Thoracic aorta (tissue), 2 donors: ENCODE results near the gene CRABP1. TPM values are rescaled to one million over a fixed set of nuclear protein-coding genes. Genes with fewer than 3 reads are reported as not detected.

Experiments
- ATAC-seq: fragments of 150-250 bp; one replicate; pipeline ENCODE4 v1.8.0; 2017; ENCODE audit warnings: low read depth; ENCODE audit not compliant: insufficient number of reproducible peaks, low FRiP score
- DNase-seq: peaks from one replicate; pipeline ENCODE4 v3.0.0-alpha.2; 2020; ENCODE audit warnings: low spot score
- H3K27ac ChIP-seq, 2 donors: fragments of 200-600 bp; sonication (generic); 1 replicate in 1 of 2; 2 replicates in 1 of 2; pipeline ENCODE4 v1.5.1; 2016; ENCODE audit warnings: mild to moderate bottlenecking in 2 of 2, moderate library complexity in 2 of 2
- H3K27me3 ChIP-seq: fragments of 200-600 bp; sonication (generic); replicated peaks from 2 replicates; pipeline ENCODE4 v1.6.0; 2016; ENCODE audit warnings: mild to moderate bottlenecking; ENCODE audit not compliant: insufficient read depth
- H3K36me3 ChIP-seq: fragments of 200-600 bp; sonication (generic); one replicate; pipeline ENCODE4 v1.5.1; 2016
- H3K4me1 ChIP-seq, 2 donors: fragments of 200-600 bp; sonication (generic); 1 replicate in 1 of 2; 2 replicates in 1 of 2; pipeline versions ENCODE4 v1.5.1 to v1.6.0; 2016; ENCODE audit warnings: low read depth in 2 of 2, mild to moderate bottlenecking in 1 of 2; ENCODE audit not compliant: control insufficient read depth in 1 of 2
- H3K4me3 ChIP-seq: fragments of 200-600 bp; sonication (generic); 2 replicates; pipeline ENCODE4 v1.5.1; 2016; ENCODE audit warnings: mild to moderate bottlenecking
- H3K9me3 ChIP-seq: fragments of 200-600 bp; sonication (generic); 2 replicates; pipeline ENCODE4 v1.5.1; 2016
- total RNA-seq, 2 donors: library from RNA; depleted of rRNA; stranded (reverse); fragments of >200 nt; gene quantifications; one replicate each; pipeline versions ENCODE4 v1.1.0 to v1.2.3, GENCODE V29; 2016
- TF ChIP-seq, protein P1 (sequence below): fragments of 200-600 bp; sonication (generic); IDR thresholded peaks from one replicate; pipeline ENCODE4 v1.5.1; 2019; ENCODE audit warnings: antibody characterized with exemption

Gene CRABP1
- total RNA-seq, 2 donors from 2014 or later, result 5.1 TPM; not detected in 1

DNA sequence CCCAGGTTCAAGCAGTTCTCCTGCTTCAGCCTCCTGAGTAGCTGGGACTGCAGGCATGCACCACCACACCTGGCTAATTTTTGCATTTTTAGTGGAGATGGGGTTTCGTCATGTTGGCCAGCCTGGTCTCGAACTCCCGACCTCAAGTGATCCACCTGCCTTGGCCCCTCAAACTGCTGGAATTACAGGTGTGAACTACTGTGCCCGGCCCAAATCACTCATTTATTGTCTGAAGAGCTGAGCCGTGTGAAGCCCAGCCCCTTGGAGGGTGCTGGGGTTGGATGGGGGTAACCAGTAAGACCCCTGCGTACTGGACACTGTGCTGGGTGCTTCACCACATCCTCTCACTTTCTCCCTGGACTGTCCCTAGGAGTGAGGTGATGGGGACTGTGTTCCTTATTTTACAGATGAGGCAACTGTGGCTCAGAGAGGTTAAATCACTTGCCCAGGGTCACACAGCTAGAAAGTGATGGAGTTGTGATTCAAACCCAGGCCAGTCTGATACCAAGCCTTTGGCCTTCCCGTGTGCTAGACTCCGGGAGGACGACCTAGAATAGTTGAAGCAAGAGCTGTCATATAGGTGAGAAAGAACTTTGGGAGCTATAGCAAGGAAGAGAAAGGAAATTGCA lies 56.1 kb downstream of the CRABP1 start:
- ATAC-seq (no peak), DNase-seq (no peak)
- TF ChIP-seq, protein P1, sequence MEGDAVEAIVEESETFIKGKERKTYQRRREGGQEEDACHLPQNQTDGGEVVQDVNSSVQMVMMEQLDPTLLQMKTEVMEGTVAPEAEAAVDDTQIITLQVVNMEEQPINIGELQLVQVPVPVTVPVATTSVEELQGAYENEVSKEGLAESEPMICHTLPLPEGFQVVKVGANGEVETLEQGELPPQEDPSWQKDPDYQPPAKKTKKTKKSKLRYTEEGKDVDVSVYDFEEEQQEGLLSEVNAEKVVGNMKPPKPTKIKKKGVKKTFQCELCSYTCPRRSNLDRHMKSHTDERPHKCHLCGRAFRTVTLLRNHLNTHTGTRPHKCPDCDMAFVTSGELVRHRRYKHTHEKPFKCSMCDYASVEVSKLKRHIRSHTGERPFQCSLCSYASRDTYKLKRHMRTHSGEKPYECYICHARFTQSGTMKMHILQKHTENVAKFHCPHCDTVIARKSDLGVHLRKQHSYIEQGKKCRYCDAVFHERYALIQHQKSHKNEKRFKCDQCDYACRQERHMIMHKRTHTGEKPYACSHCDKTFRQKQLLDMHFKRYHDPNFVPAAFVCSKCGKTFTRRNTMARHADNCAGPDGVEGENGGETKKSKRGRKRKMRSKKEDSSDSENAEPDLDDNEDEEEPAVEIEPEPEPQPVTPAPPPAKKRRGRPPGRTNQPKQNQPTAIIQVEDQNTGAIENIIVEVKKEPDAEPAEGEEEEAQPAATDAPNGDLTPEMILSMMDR, result no peak
- H3K36me3 ChIP-seq, result no peaks in the 10 kb centered on the region
- no peaks in the 10 kb centered on the region for H3K4me1 ChIP-seq
- no peak overlapping the region for H3K4me3 ChIP-seq
- no peaks in the 10 kb centered on the region for H3K9me3 ChIP-seq
- H3K27ac ChIP-seq, result no peak overlapping the region
- H3K27me3 ChIP-seq, result no peaks in the 10 kb centered on the region

DNA sequence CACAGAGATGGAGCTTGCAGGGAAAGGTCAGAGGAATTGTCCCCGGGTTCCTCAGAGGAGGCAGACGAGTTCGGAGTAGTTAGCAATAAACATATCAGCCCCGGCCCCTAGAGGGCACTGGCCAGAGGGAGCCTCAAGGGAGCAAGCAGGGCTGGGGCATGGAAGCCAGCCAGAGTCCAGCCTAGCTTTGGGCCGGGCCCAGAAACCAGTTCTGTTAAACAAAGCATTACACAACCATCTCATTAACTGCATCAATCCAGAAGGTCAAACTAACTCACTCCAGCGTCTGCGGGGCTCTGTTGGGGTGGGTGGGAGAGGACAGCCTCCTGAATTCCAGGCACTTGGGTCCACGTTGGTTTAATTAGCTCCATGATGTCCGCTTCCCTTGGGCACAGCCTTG lies 56.8 kb downstream of the CRABP1 start:
- H3K4me3 ChIP-seq, result no peak overlapping the region
- no peaks in the 10 kb centered on the region for H3K4me1 ChIP-seq
- ATAC-seq (no peak), DNase-seq (no peak)
- no peaks in the 10 kb centered on the region for H3K27me3 ChIP-seq
- H3K27ac ChIP-seq, result no peak overlapping the region
- no peaks in the 10 kb centered on the region for H3K9me3 ChIP-seq
- TF ChIP-seq, protein P1, result no peak
- no peaks in the 10 kb centered on the region for H3K36me3 ChIP-seq

DNA sequence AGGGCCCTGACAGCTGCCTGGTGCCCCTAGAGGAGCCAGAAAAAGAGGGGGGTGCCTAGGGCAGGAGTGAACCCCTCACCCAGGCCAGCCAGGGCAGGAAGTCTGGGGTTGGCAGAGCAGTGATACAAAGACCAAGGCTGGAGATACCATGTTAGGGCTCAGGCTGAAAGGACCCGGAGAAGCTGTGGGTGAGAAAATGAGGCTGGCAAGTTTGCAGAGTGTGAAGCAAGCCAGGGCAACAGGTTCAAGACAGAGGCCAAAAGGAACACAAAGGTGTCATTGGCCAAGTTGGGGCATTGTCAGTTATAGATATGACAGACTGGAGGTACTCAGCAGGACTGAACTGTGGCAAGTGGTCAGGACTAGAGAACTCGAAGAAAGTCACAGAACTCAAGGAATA lies 57.2 kb downstream of the CRABP1 start:
- Histone ChIP-seq H3K27me3 (no peaks in the 10 kb centered on the region), H3K4me1 (no peaks in the 10 kb centered on the region), H3K36me3 (no peaks in the 10 kb centered on the region), H3K27ac (no peak overlapping the region), H3K4me3 (no peak overlapping the region), H3K9me3 (no peaks in the 10 kb centered on the region)
- DNase-seq (no peak), ATAC-seq (no peak)
- TF ChIP-seq, protein P1, result no peak

Other genes starting within 250 kb of the CRABP1 start
- not detected for gene SH2D7, start 247.8 kb upstream of the CRABP1 start, total RNA-seq
- 1 to 10 TPM; 1.2 to 7.9 TPM for gene CIB2, start 208.9 kb upstream of the CRABP1 start, total RNA-seq
- 100 to 1,000 TPM in 1 of 2 donors, 10 to 100 TPM in 1; 50.9 to 138 TPM for gene IDH3A, start 191.0 kb upstream of the CRABP1 start, total RNA-seq
- gene ACSBG1, start 105.8 kb upstream of the CRABP1 start, total RNA-seq, result not detected
- 10 to 100 TPM; 27.2 to 28.9 TPM for gene DNAJA4, start 75.8 kb upstream of the CRABP1 start, total RNA-seq
- 10 to 100 TPM; 41.6 to 74.2 TPM for gene SKIC8, start 40.7 kb upstream of the CRABP1 start, total RNA-seq
- gene IREB2, start 97.9 kb downstream of the CRABP1 start, total RNA-seq, result 10 to 100 TPM; 16.5 to 35.6 TPM
- gene HYKK, start 167.2 kb downstream of the CRABP1 start, total RNA-seq, result 1 to 10 TPM; 6.4 to 6.8 TPM
- 10 to 100 TPM; 66.2 to 97.5 TPM for gene PSMA4, start 200.1 kb downstream of the CRABP1 start, total RNA-seq
- gene CHRNA5, start 225.2 kb downstream of the CRABP1 start, total RNA-seq, result 1 to 10 TPM in 1 of 2 donors, under 1 TPM in 1; 0.27 to 1.6 TPM